ENCODE results near the gene RHNO1.
A peak's percentile ranks its signal among the peaks of the same experiment; 100 is the strongest.
"Not testable (repeated sequence)": the region's sequence is repeated elsewhere in the genome, so short reads cannot be mapped to it uniquely, and the experiment has no call there.

Gene RHNO1

GRCh38 chr12:2860170-2860569 is 16.9 kb upstream of the RHNO1 start:
- DNase-seq = no peak

GRCh38 chr12:2862876-2863275 is 14.1 kb upstream of the RHNO1 start:
- no peak for DNase-seq

GRCh38 chr12:2863402-2863801 is 13.6 kb upstream of the RHNO1 start:
- DNase-seq = not testable (repeated sequence)

- no peak for DNase-seq
Observed at GRCh38 chr12:2864198-2864597, 12.8 kb upstream of the RHNO1 start.

- DNase-seq = not testable (repeated sequence)
Observed at GRCh38 chr12:2868986-2869632, 7.9 kb upstream of the RHNO1 start.

- peak in 1 of 2 experiments; percentile 67 for DNase-seq
Observed at GRCh38 chr12:2876431-2877046, 484 bp upstream of the RHNO1 start.

GRCh38 chr12:2877953-2878732 is 1.1 kb downstream of the RHNO1 start:
- DNase-seq = no peak

GRCh38 chr12:2879853-2880252 is 2.8 kb downstream of the RHNO1 start:
- DNase-seq = no peak

- no peak for DNase-seq
Observed at GRCh38 chr12:2884810-2885209, 7.8 kb downstream of the RHNO1 start.

- DNase-seq = no peak
Observed at GRCh38 chr12:2886768-2887450, 9.9 kb downstream of the RHNO1 start.

GRCh38 chr12:2890001-2890387 is 13.0 kb downstream of the RHNO1 start:
- DNase-seq = no peak

- peak; percentile 98 for DNase-seq
Observed at GRCh38 chr12:2890388-2891239, 13.6 kb downstream of the RHNO1 start, which contains the start of gene TULP3. Gene TULP3, plus strand, starts transcription at chr12:2890891. Its CDS starts 57 bp downstream, at chr12:2890948.

GRCh38 chr12:2891240-2892053 is 14.4 kb downstream of the RHNO1 start:
- DNase-seq = peak in 1 of 2 experiments; percentile 42

GRCh38 chr12:2892246-2892645 is 15.2 kb downstream of the RHNO1 start:
- no peak for DNase-seq

- no peak for DNase-seq
Observed at GRCh38 chr12:2893007-2893406, 16.0 kb downstream of the RHNO1 start.

- no peak for DNase-seq
Observed at GRCh38 chr12:2895051-2895451, 18.0 kb downstream of the RHNO1 start.

GRCh38 chr12:2895511-2895910 is 18.5 kb downstream of the RHNO1 start:
- no peak for DNase-seq

- DNase-seq = no peak
Observed at GRCh38 chr12:2897418-2897817, 20.4 kb downstream of the RHNO1 start.

- no peak for DNase-seq
Observed at GRCh38 chr12:2900642-2901041, 23.6 kb downstream of the RHNO1 start.

- no peak for DNase-seq
Observed at GRCh38 chr12:2902272-2902880, 25.4 kb downstream of the RHNO1 start.

GRCh38 chr12:2904260-2904659 is 27.2 kb downstream of the RHNO1 start:
- DNase-seq = no peak
